OCI-LY3 (cell line): ENCODE measurements around the gene DGAT2L6.
"Not testable (repeated sequence)": the region's sequence is repeated elsewhere in the genome, so short reads cannot be mapped to it uniquely, and the experiment has no call there.

ENCODE experiments used
- H2AFZ ChIP-seq: fragments of 200-600, 300-600 bp; shearing (Covaris generic); 2 replicates; pipeline ENCODE4 v1.6.0; 2014; ENCODE audit warnings: antibody characterized with exemption, low read depth, low read length
- H3K27ac ChIP-seq: fragments of 200-600, 300-600 bp; sonication (generic); 2 replicates; pipeline ENCODE4 v1.5.1; 2014; ENCODE audit warnings: mild to moderate bottlenecking, low read length, moderate library complexity, mixed read lengths
- H3K27me3 ChIP-seq: fragments of 200-600, 300-600 bp; sonication (generic); 2 replicates; pipeline ENCODE4 v1.6.1; 2014; ENCODE audit warnings: low read depth, low read length, mixed read lengths
- H3K36me3 ChIP-seq: fragments of 200-600, 300-600 bp; sonication (generic); replicated peaks from 2 replicates; pipeline ENCODE3; 2014; ENCODE audit warnings: low read depth, low read length, mixed read lengths
- H3K4me1 ChIP-seq: fragments of 300-600, 200-600 bp; sonication (generic); 2 replicates; pipeline ENCODE4 v1.6.1; 2014; ENCODE audit warnings: low read length, mixed read lengths
- H3K4me2 ChIP-seq: fragments of 200-600, 300-600 bp; sonication (generic); 2 replicates; pipeline ENCODE4 v1.6.1; 2014; ENCODE audit warnings: low read length, mixed read lengths
- H3K4me3 ChIP-seq: fragments of 300-600, 200-600 bp; sonication (generic); 2 replicates; pipeline ENCODE4 v1.5.1; 2014; ENCODE audit warnings: antibody characterized with exemption, mild to moderate bottlenecking, low read length, moderate library complexity
- H3K79me2 ChIP-seq: fragments of 300-600, 200-600 bp; shearing (Covaris generic); 2 replicates; pipeline ENCODE4 v1.6.1; 2014; ENCODE audit warnings: mild to moderate bottlenecking, low read length, mixed read lengths
- H3K9ac ChIP-seq: fragments of 300-600, 200-600 bp; shearing (Covaris generic); 2 replicates; pipeline ENCODE4 v1.6.0; 2014; ENCODE audit warnings: mild to moderate bottlenecking, low read length, moderate library complexity
- H3K9me3 ChIP-seq: fragments of 200-600, 300-600 bp; shearing (Covaris generic); 2 replicates; pipeline ENCODE4 v1.6.1; 2014; ENCODE audit warnings: low read length, mixed read lengths; ENCODE audit not compliant: insufficient read depth
- H4K20me1 ChIP-seq: fragments of 200-600, 300-600 bp; sonication (generic); 2 replicates; pipeline ENCODE4 v1.6.1; 2016; ENCODE audit warnings: low read length, mixed read lengths; ENCODE audit not compliant: insufficient read depth
- CTCF ChIP-seq: fragments of 200-600, 300-600 bp; sonication (generic); IDR thresholded peaks from 2 replicates; pipeline ENCODE4 v1.5.1; 2014; ENCODE audit warnings: antibody characterized with exemption, low read length, low read depth
- EZH2phosphoT487 ChIP-seq: fragments of 200-600 bp; shearing (Covaris generic); IDR thresholded peaks from 2 replicates; pipeline ENCODE4 v1.6.1; 2018; ENCODE audit warnings: antibody characterized with exemption, mixed run types, low read depth

DGAT2L6 gene

GRCh38 chrX:70190225-70190624 is 12.9 kb downstream of the DGAT2L6 start:
- TF ChIP-seq CTCF (no peak), EZH2phosphoT487 (no peak)
- no peak overlapping the region for H3K4me2 ChIP-seq
- H3K9me3 ChIP-seq: no peaks in the 10 kb centered on the region
- H3K4me1 ChIP-seq: no peaks in the 10 kb centered on the region
- H3K79me2 ChIP-seq: no peaks in the 10 kb centered on the region
- no peaks in the 10 kb centered on the region for H3K27me3 ChIP-seq
- no peak overlapping the region for H3K4me3 ChIP-seq
- no peak overlapping the region for H3K27ac ChIP-seq
- H2AFZ ChIP-seq: no peak overlapping the region
- no peak overlapping the region for H3K9ac ChIP-seq
- no peaks in the 10 kb centered on the region for H4K20me1 ChIP-seq
- no peaks in the 10 kb centered on the region for H3K36me3 ChIP-seq

DNA sequence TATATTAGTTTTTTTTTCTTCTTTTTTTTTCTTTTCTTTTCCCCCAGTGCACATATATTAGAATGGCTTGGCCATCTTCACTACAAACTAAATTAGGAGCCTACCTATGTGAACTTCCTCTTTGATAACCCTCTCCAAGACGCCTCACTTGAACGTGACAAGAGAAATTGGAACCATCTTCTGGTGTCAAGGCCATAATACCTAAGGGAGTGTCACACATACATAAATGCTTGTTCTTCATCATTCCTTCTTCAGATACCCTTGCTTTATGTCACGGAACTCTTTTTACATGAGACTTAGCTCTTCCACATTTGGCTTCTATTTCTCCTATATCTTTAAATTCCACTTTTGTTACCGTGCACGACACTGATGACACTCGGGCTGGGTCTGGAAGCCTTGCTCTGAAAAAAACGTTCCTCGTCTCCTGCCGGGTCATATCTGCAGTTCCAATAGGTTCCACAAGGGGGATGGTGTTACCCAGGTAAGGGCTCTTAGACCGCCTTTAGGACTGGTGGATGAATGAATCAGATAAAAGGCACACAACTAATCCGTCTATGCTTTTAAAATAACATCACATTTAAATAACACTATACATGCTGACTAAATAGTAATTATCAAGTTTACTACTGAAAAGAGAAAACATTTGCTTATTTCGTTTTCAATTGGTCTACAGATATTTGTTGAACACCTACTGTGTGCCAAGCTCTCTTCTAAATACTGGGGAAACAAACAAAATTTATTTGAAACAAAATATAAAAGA is 19.9 kb downstream of the DGAT2L6 start:
- Histone ChIP-seq H3K9me3 (no peaks in the 10 kb centered on the region), H3K36me3 (no peaks in the 10 kb centered on the region), H3K4me3 (peak overlapping the region; percentile 55), H4K20me1 (no peaks in the 10 kb centered on the region), H3K4me2 (peak overlapping the region; percentile 65), H3K79me2 (no peaks in the 10 kb centered on the region), H3K9ac (no peak overlapping the region), H3K4me1 (no peaks in the 10 kb centered on the region), H3K27ac (no peak overlapping the region), H2AFZ (peak overlapping the region; percentile 75; the same call in 1 of the 2 replicates), H3K27me3 (no peaks in the 10 kb centered on the region)
- TF ChIP-seq EZH2phosphoT487 (no peak), CTCF (peak; percentile 73)

GRCh38 chrX:70201732-70202131 is 24.4 kb downstream of the DGAT2L6 start:
- Histone ChIP-seq H3K27ac (no peak overlapping the region), H3K4me1 (no peaks in the 10 kb centered on the region), H3K36me3 (no peaks in the 10 kb centered on the region), H3K9ac (no peak overlapping the region), H3K9me3 (no peaks in the 10 kb centered on the region), H4K20me1 (no peaks in the 10 kb centered on the region), H3K4me3 (no peak overlapping the region), H3K27me3 (no peaks in the 10 kb centered on the region), H3K4me2 (no peak overlapping the region), H3K79me2 (no peaks in the 10 kb centered on the region), H2AFZ (no peak overlapping the region)
- TF ChIP-seq CTCF (no peak), EZH2phosphoT487 (no peak)

GRCh38 chrX:70208479-70208878 is 31.2 kb downstream of the DGAT2L6 start:
- H3K27me3 ChIP-seq: no peaks in the 10 kb centered on the region
- H3K79me2 ChIP-seq: no peaks in the 10 kb centered on the region
- no peak overlapping the region for H3K9ac ChIP-seq
- H2AFZ ChIP-seq: no peak overlapping the region
- H3K4me2 ChIP-seq: no peak overlapping the region
- no peaks in the 10 kb centered on the region for H3K36me3 ChIP-seq
- no peak overlapping the region for H3K4me3 ChIP-seq
- H3K4me1 ChIP-seq: no peaks in the 10 kb centered on the region
- TF ChIP-seq CTCF: no peak
- TF ChIP-seq EZH2phosphoT487: no peak
- H3K9me3 ChIP-seq: no peaks in the 10 kb centered on the region
- no peak overlapping the region for H3K27ac ChIP-seq
- H4K20me1 ChIP-seq: no peaks in the 10 kb centered on the region

GRCh38 chrX:70209570-70209969 is 32.3 kb downstream of the DGAT2L6 start:
- not testable (repeated sequence) for H3K4me1 ChIP-seq, H2AFZ ChIP-seq, H3K36me3 ChIP-seq, H4K20me1 ChIP-seq, H3K27ac ChIP-seq, H3K9me3 ChIP-seq, H3K9ac ChIP-seq, H3K79me2 ChIP-seq, H3K4me3 ChIP-seq, H3K27me3 ChIP-seq, H3K4me2 ChIP-seq
